Epidermal melanocyte (primary cell): Measurements from ENCODE around the gene LUZP1.

Source experiments
- DNase-seq: peaks from one replicate; pipeline ENCODE4 v3.0.0; 2011; ENCODE audit warnings: low spot score; ENCODE audit not compliant: insufficient read length

The LUZP1 gene

DNA sequence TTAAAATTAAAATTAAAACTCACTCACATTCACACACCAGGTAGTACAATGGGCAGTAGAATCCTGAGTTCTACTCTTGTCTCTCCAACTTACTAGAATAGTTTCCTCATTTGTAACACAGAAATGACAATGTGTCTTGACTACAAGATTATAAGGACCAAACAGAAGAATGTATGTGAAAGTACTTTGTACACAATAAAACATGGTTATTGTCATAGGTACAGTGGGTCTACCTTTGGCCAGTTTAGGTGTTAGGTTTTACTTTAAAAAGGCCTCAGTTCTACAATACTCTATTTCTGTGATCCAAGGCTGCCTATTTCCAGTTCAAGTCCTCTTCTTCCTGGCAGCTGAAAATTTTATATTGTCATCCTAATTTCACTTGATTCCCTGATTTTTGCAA is 50.2 kb downstream of the LUZP1 start:
- DNase-seq = no peak

DNA sequence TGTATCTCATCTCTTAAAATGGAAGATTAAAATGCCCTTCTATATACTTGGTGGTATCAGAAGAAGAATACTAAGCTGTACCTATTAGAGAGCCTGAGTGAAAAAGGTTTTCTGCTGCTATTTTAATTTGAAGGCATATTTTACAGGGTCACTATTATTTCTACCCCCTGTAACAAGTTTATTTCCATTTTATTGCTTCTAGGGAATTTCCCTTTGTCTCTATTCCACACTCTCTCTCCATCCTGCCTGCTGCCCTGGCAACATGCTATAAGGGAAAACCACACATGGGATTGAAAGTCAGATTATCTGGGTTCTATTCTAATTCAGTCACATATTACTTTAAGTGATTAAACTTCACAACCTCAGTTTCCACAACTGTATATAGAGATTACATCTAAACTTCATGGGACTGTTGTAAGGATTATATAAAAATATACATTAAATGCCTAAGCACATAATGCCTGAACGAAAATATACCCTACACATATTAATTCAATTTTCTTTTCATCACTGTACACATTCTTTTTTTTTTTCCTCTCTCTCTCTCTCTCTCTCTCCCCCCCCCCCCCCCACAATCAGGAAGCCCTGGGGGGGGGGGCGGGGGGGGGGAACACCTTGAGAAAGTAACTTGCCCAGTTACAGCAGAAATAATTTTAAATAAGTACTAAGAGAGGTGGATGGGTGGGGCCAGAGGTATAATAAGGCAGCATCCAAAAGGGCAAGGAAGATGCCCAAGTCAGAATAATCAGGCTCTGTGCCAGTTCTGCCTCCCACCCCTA is 51.5 kb downstream of the LUZP1 start:
- DNase-seq = no peak

DNA sequence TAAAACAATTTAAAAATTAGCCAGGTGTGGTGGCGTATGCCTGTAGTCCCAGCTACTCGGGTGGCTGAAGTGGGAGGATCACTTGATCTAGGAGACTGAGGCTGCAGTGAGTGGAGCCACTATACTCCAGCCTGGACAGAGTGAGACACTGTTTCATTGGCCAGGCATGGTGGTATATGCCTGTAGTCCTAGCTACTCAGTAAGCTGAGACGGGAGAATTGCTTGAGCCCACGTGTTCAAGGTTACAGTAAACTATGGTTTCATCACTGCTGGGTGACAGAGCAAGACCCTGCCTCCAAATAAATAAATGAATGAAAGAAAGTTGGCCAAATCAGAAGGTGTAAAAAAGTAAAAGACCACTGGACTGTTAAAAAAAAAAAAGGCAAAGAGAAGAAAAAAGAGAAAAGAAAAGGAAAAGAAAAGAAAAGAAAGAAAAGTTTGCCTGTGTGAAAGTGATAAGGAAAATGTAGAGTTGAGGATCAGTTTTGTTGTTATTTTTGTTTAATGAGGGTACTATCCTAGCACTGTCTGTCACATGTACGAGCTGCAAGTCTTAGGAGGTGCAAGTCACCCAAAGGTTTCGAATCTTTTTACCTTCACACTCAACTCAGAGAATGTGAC is 52.3 kb downstream of the LUZP1 start:
- no peak for DNase-seq

DNA sequence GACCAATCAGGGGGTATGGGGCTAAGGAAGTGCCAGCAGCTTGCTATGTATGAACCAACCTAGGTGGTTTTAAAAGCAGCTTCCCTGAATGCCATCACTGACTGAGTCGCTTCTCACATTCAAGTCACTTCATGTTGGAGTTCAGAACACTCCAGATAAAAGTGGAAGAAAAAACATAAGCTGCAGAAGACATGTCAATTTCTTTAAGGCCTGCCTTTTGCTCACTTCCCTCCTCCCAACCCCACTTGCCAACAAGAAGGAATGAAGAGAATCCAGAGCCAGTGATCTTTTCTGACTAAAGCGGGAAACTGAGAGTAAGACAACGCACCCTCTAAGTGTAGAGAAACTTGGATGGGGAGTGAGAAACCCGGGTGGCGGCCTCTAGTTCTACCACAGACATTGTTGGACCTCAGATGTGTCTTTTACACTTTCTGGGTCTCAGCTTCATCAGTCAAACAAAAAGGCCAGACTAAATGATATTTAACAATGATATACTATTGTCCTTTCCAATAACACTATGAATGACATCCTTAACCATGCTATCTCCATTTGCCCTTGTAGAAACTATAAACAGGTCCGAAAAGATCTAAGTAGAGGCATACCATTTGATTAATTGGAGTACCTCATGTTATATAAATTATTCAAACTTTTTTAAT is 54.1 kb downstream of the LUZP1 start:
- DNase-seq = no peak

DNA sequence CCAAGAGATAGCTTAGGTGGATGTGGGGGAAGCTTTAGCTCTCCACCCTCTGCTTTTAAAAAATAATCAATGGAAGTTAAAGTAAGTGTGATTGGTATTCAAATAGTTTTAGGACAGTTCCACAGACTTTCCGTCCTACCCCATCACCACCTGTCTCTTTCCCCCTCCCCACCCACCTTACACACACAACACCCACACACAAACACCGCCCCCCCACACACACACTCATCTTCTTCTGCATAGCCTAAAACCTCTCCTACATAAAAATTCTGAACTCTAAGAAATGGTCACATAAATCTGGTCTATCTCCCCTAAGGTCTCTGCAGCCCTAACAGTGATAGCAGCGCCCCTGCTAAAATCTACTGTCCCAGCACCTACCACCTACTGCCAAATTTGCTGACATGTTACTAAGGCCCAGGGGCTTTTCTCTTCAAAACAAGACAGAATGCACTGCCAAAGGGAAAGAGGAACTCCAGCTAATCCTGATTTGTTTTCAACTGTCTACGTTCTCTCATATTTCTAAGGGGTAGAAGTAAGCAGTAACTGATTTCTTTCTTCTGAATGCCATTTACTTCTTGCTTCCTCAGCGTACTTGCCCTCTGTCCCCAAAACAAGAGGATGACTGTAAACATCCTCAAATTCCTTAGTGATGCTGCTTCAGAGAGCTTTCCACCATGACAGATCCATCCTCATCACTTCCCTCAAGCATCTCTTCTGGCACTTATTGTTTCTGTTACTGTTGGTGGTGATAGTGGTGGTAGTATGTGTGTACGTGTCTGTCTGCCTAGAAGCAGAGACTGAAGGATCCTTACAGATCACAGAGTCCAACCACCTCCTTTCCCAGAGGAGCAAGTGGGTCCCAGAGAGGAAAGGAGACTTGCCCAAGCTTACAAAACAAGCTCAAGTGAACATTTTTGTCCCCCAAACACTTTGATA is 56.8 kb downstream of the LUZP1 start:
- DNase-seq = no peak

DNA sequence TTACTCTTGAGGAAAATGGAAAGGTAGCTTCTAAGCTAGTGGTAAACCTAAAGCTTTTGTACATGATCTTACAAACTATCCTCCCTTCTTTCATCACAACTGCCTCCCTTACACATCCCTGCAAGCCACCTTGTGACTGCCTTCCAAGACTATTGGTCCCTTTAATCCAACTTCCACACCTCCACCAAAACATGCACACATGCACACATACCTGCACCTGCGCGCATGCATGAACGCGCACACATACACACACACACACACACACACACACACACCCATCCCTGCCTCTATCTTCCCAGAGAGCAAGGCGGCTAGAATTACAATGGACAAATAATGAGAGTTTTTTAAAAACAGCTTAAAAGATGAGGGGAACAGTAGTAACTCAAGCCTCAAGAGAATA is 58.3 kb downstream of the LUZP1 start:
- DNase-seq = no peak

DNA sequence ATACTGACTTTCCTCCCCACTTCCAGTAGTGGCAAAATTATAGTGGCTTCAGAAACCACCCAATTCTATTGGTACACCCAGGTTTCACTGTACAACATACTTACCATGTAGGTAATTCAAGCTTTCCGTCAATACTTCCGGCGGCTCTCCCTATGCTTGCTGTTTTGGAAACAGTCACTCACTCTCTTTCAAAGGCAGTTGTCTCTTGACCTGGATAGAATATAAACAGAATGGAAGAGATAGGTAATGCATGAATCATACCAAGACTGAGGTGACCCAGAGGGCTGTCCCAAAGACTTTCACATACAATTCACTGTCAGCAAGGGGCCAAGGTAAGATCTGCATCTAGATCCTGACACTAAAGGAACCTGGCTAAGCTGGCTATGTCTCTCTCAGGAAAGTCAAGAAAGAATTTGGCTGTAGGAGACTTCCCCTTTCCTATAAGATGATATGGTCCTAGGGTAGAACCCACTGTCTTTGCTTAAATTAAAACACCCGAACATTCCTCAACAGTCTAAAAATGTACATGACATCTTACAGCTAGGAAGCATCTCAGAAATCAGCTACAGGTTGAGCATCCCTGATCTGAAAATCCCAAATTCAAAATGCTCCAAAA is 59.6 kb downstream of the LUZP1 start:
- no peak for DNase-seq

DNA sequence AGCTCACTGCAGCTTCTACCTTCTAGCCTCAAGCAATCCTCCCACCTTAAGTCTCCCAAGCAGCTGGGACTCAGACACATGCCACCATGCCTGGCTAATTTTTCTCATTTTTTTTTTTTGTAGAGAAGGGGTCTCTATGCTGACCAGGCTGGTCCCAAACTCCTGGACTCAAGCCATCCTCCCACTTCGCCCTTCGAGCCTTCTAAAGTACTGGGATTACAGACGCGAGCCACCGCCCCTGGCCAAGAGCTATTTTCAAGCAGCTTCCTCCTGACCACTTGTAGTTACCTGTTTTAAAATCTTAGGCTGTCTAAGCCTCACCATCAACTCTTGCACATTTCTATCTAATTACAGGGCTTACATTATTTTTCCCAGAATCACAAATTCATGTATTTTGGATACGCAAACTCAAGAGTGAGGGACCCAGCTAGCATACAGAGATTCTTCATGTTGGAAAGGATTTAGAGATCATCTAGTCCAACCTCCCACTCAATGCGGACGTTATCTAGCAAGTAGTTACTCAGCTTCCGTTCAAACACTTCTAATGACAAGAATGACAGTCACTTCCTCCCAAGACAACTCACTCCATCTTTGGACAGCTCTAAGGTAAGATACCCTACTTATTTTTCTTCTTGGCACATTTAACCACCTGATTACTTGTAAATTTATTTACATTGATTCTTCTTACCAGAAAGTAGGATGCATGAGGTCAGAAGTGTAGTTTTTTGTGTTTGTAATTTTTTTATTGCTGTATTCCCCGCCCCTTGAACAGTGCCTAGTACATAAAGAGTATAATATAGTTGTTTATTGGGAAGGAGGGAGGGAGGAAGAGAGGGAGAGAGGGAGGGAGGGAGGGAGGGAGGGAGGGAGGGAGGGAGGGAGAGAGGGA is 65.4 kb downstream of the LUZP1 start:
- DNase-seq = no peak

DNA sequence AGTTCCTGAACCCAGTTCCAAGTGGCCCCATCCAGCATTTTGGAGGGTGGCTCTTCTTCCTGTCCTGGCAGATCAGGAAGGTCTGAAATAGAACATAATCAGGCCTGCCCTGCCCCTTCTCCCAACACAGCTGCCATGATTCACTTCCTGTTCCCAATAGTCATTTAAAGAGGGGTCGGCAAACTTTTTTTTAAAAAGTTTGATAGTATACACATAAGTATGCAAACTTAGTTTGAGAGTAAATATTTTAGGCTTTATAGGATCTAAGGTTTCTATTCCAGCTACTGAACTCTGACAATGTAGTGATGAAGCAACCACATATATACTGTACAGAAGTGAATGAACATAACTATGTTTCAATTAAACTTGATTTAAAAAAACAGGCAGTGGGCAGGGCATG is 66.4 kb downstream of the LUZP1 start:
- DNase-seq = no peak

DNA sequence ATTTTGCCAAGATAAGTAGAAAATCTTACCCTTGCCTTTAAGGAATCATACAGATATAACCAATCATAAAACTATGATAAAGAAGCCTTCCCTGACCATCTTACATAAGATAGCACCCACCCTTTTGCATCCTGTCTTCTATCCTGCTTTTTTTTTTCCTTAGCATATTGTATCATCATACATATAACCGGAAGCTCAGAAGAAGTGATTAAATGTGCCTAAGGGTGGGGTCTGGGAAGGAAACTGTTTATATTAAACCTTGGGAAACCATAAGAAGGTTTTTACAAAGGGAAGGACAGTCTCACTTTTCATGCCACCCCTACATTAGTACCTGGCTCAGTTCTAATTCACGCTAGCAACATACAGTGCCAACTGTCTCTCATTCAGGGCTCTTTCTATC is 66.8 kb downstream of the LUZP1 start:
- no peak for DNase-seq

DNA sequence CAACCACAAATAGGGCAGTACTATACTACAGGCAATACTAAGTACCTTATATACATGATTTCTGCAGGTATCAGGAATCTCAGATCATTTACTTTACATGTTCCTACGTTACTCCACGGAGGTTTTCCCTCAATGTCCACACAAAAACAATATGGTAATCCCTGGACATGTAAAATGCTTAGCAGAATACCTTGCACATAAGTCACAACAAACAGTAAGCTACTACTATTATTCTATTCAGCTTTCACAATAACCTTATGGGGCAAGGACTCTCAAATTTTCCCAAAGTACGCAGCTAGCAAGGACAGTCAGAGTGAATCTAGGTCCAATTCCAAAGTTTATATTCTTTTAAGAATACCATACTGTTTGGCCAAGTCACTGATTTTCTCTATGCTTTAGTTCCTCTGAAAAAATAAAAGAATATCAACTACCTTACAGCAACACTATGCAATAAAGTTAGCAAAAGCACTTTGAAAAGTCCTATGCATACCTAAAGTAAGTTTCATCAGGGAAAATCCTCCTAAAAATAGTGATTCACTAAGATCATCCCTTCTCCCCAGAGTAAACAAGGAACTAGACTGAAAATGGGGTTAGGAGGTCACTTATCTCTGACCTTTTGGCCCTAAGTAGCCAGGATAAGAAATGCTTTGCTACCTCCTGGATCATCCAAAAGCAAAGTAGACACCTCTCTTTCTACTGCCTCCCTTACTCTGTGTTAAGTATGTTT is 67.4 kb downstream of the LUZP1 start:
- DNase-seq = no peak

DNA sequence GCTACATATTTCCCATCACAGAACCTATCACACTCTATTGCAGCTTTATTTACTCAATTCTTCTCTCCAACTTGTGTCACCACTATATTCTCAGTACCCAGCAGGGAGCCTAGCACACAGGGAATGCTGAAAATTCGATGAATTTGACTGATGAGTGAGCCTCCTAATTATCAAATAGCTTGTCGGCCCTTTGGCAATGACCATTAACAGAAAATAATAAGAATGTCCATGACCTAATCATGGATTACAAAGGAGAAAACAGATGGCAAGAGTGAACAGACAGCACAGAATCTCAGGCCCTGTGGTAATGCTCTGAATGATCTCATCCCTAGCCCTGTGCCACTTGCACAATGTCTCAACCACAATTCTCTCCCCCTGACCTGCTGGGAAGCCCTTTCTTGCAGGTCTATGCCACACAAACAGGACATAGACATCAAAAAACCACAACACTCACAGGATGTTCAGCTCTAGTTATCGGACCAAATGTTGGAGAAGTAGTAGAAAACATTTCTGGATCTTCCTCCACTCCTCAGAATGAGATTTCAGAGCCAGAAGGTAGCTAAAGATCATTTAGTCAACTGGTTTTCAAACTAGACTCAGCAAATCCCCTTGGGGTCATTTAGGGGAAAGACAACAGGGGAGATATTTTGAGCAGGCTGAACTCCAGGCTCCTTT is 68.4 kb downstream of the LUZP1 start:
- DNase-seq = peak; percentile 71

DNA sequence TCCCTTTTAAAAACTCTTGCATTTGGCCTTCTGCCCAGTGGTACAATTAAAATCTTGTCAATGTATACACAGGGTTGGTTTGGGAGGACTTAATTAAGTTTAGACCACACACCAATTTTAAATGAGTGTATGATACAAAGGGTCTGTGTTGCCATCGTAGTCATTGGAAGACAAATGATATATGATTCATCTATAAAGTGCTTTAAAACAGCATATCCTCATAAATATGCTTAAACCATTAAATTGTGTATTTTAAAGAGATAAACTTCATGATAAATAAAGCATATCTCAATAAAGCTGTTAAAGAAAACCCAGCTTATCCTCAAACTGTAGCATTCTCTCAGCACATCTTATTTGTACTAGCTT is 69.5 kb downstream of the LUZP1 start:
- no peak for DNase-seq

DNA sequence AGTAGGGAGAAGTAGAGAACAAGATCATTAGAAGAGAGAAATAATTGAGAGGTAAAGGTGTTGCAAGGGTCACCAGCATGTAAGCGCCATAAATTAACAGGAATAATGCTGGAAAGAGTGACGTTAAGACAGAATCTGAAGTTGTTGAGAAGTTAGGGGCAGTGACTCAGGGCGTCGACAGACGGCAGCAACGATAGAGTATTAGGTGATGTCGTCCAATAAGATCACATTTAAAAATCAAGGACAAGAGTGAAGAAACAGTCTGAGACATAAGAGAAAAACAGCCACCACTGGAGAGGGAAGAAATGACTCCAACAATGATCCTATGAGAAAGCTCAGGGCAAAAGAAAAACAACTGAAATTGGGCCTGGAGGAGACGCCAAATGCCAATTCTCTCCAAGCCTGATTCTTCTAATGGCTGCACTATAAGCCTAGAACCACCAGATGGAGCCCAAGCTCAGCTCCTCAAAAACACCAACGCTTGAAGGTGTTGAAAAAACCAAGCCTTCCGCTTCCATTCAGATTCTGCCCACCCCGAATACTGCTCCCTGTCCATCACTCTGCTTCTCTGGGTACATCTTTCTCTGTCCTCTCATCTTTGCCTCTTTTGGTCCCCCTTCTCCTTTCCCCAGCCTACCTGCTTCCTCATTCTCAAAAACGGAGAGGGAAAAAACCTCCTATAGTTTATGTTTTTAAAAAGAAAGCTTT is 70.0 kb downstream of the LUZP1 start:
- DNase-seq = peak; percentile 47

DNA sequence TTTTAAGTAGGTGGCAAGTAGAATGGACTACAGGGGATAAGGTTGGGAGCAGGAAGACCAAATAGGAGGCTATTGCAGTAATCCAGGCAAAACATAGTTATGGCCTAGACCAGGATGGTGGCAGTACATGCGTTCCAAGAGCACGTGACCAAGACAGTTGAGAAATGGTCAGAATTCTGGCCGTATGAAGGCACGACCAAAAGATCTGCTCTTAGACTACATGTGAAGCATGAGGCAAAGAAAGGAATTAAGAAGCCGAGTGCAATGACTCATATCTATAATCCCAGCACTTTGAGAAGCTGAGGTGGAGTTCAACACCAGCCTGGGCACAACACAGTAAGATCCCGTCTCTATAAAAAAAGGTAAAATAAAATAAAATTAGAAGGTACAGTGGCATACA is 71.3 kb downstream of the LUZP1 start:
- no peak for DNase-seq

DNA sequence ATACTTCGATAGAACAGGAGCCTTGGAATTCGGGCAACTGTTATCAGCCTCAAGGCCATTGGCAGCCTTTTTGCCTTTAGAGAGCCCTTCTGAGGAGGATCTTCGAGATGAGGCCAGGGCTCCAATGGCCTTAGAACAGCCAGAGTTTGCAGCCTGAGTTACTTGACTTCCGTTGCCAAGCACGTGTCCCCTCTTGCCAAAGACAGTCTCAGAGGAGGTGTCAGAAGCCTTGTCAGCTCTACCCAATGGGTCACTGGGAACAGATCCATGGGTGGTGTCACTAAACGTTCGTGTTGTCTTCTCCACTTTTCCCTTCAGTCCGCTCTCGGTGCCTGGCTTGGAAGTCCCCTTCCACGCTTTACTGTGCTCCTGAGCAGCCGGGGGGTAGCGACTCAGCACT is 76.2 kb downstream of the LUZP1 start:
- DNase-seq = no peak

DNA sequence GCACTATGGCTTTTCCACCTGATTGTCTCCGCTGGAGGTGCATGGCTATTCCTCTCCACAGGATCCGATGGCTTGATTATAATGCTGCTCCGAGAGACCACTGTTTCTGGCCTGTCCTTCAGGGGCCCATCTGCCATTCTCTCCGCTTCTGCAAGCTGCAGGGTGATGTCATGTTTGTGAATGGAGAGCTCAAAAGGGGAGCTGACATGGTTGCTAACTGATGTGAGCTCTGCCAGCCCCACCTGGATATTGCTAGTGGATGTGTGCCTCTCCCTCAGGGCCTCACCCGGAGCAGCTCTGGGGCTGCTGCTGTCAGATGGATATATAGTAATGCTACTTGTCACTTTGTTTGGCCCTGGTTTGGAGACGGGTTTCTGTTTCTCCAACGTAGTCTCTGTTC is 77.1 kb downstream of the LUZP1 start:
- DNase-seq = no peak

DNA sequence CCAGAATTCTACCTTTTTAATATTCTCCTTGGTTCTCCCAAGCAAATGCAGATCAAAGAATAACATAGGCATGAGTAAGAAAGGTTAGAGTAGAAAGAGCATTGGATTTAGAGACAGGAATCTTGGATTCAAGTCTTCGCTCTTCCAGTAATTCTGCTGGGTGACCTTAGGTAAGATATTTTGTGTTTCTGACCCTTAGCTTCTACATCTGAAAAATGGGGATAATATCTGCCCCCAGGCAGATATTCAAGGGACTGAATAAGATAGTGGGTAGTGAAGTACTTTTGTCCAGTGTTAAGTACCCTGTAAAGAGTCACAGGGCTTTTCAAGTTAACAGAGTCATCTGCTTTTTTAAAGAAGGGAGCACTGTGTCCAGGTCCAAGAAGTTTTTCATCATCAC is 78.6 kb downstream of the LUZP1 start:
- no peak for DNase-seq
